Measurements from ENCODE around the gene POLD1. TPM values are rescaled to one million over a fixed set of nuclear protein-coding genes. Genes with fewer than 3 reads are reported as not detected.
"Not testable (repeated sequence)": the region's sequence is repeated elsewhere in the genome, so short reads cannot be mapped to it uniquely, and the experiment has no call there.

Gene POLD1
- total and polyA plus RNA-seq, 4 experiments from 2014 or later: 29.3 to 41.1 (median 35.6) TPM

- Mint-ChIP-seq H3K4me3 (peak overlapping the region; percentile 91 to 97 (median 94)), H3K27ac (peak overlapping the region; percentile 91 to 98 (median 94)), H3K27me3 (no peaks in the 10 kb centered on the region), H3K4me1 (peaks cover 22 to 40% (median 32%) of the 10 kb centered on the region in 4 donors), H3K36me3 (peaks cover 25 to 51% of the 10 kb centered on the region in 2 donors), H3K9me3 (peaks cover 0 to 9% (median 0%) of the 10 kb centered on the region in 8 donors)
- Histone ChIP-seq H3K4me3 (ENCODE audit: low read length in 2 of 2) (peak overlapping the region in 1 of 2 donors; percentile 38), H3K9me3 (ENCODE audit: control insufficient read depth in 1 of 2, low read length in 2 of 2) (no peaks in the 10 kb centered on the region), H3K4me1 (ENCODE audit: insufficient read depth, low read length) (peaks cover 16% of the 10 kb centered on the region), H3K27me3 (ENCODE audit: insufficient read depth, low read length) (no peaks in the 10 kb centered on the region), H3K27ac (ENCODE audit: low read depth, low read length) (peak overlapping the region; percentile 67), H3K36me3 (ENCODE audit: insufficient read depth, low read length) (peaks cover 37% of the 10 kb centered on the region)
- ChIA-PET POLR2A (ENCODE audit: partially characterized antibody) (interaction anchor here (0.6 to 4.1 kb wide), 9 partner anchors 14 to 128 kb away, joined by 3 to 28 read pairs (median 7); partner anchors contain the start of genes JOSD2 and KCNC3), CTCF (ENCODE audit: partially characterized antibody) (interaction anchor here (1.2 kb wide), 1 partner anchor 26 kb away, joined by 3 read pairs; no protein-coding TSS in a partner anchor)
- peak in 1 of 5 donors; percentile 17 for DNase-seq
- intact Hi-C loops (cut with micrococcal nuclease): loop anchor here (5.0 kb wide), 1 partner anchor 51 kb away; no protein-coding TSS in a partner anchor
These were observed 921 bp upstream of the POLD1 start for GRCh38 chr19:50383001-50383851.

GRCh38 chr19:50384685-50385535 lies 763 bp downstream of the POLD1 start:
- H3K27me3 Mint-ChIP-seq: no peaks in the 10 kb centered on the region
- no peak for DNase-seq
- H3K27me3 ChIP-seq (ENCODE audit: insufficient read depth, low read length): no peaks in the 10 kb centered on the region
- H3K27ac Mint-ChIP-seq: peak overlapping the region; percentile 66 to 98 (median 93)
- CTCF ChIA-PET (ENCODE audit: partially characterized antibody): no interaction called here
- peaks cover 20% of the 10 kb centered on the region for H3K36me3 ChIP-seq (ENCODE audit: insufficient read depth, low read length)
- POLR2A ChIA-PET (ENCODE audit: partially characterized antibody): interaction anchor here (0.9 to 4.1 kb wide), 8 partner anchors 9 to 126 kb away, joined by 3 to 28 read pairs (median 9); partner anchors contain the start of genes JOSD2 and NR1H2
- H3K9me3 ChIP-seq (ENCODE audit: control insufficient read depth in 1 of 2, low read length in 2 of 2): no peaks in the 10 kb centered on the region
- peak overlapping the region; percentile 64 for H3K27ac ChIP-seq (ENCODE audit: low read depth, low read length)
- peaks cover 16% of the 10 kb centered on the region for H3K4me1 ChIP-seq (ENCODE audit: insufficient read depth, low read length)
- H3K4me1 Mint-ChIP-seq: peaks cover 19 to 35% (median 29%) of the 10 kb centered on the region in 4 donors
- intact Hi-C loops (cut with micrococcal nuclease): loop anchor here (1.0 to 5.0 kb wide), 6 partner anchors 9 to 126 kb away; partner anchors contain the start of genes JOSD2 and NR1H2
- H3K9me3 Mint-ChIP-seq: peaks cover 0 to 8% (median 0%) of the 10 kb centered on the region in 8 donors
- H3K4me3 Mint-ChIP-seq: peak overlapping the region; percentile 91 to 97 (median 94)
- H3K36me3 Mint-ChIP-seq: peaks cover 14 to 43% of the 10 kb centered on the region in 2 donors
- peak overlapping the region; percentile 38 to 80 for H3K4me3 ChIP-seq (ENCODE audit: low read length in 2 of 2)

GRCh38 chr19:50387176-50387867 lies 3.2 kb downstream of the POLD1 start:
- POLR2A ChIA-PET (ENCODE audit: partially characterized antibody): interaction anchor here (1.4 to 4.1 kb wide), 2 partner anchors 29 to 124 kb away, joined by 5 to 28 read pairs; partner anchors contain the start of gene JOSD2
- peaks cover 16% of the 10 kb centered on the region for H3K4me1 ChIP-seq (ENCODE audit: insufficient read depth, low read length)
- H3K27me3 Mint-ChIP-seq: no peaks in the 10 kb centered on the region
- H3K9me3 Mint-ChIP-seq: peaks cover 0 to 6% (median 0%) of the 10 kb centered on the region in 8 donors
- peak overlapping the region in 2 of 8 donors; percentile 12 to 39 for H3K4me3 Mint-ChIP-seq
- H3K27ac Mint-ChIP-seq: peak overlapping the region in 2 of 7 donors; percentile 30 to 57
- H3K27me3 ChIP-seq (ENCODE audit: insufficient read depth, low read length): no peaks in the 10 kb centered on the region
- H3K36me3 Mint-ChIP-seq: peaks cover 5 to 26% of the 10 kb centered on the region in 2 donors
- peaks cover 19 to 35% (median 29%) of the 10 kb centered on the region in 4 donors for H3K4me1 Mint-ChIP-seq
- H3K9me3 ChIP-seq (ENCODE audit: control insufficient read depth in 1 of 2, low read length in 2 of 2): no peaks in the 10 kb centered on the region
- no peak overlapping the region for H3K4me3 ChIP-seq (ENCODE audit: low read length in 2 of 2)
- CTCF ChIA-PET (ENCODE audit: partially characterized antibody): interaction anchor here (1.4 to 1.9 kb wide), 2 partner anchors 30 to 73 kb away, joined by 4 to 10 read pairs; no protein-coding TSS in a partner anchor
- intact Hi-C loops (cut with micrococcal nuclease): no loop called here
- H3K27ac ChIP-seq (ENCODE audit: low read depth, low read length): no peak overlapping the region
- no peak for DNase-seq
- no peaks in the 10 kb centered on the region for H3K36me3 ChIP-seq (ENCODE audit: insufficient read depth, low read length)

GRCh38 chr19:50387868-50388245 lies 3.7 kb downstream of the POLD1 start:
- peaks cover 19 to 35% (median 29%) of the 10 kb centered on the region in 4 donors for H3K4me1 Mint-ChIP-seq
- peaks cover 16% of the 10 kb centered on the region for H3K4me1 ChIP-seq (ENCODE audit: insufficient read depth, low read length)
- no peaks in the 10 kb centered on the region for H3K36me3 ChIP-seq (ENCODE audit: insufficient read depth, low read length)
- H3K27ac ChIP-seq (ENCODE audit: low read depth, low read length): no peak overlapping the region
- H3K9me3 ChIP-seq (ENCODE audit: control insufficient read depth in 1 of 2, low read length in 2 of 2): no peaks in the 10 kb centered on the region
- CTCF ChIA-PET (ENCODE audit: partially characterized antibody): no interaction called here
- no peak for DNase-seq
- peak overlapping the region in 2 of 7 donors; percentile 30 to 57 for H3K27ac Mint-ChIP-seq
- no peaks in the 10 kb centered on the region for H3K27me3 ChIP-seq (ENCODE audit: insufficient read depth, low read length)
- peaks cover 0 to 6% (median 0%) of the 10 kb centered on the region in 8 donors for H3K9me3 Mint-ChIP-seq
- H3K36me3 Mint-ChIP-seq: peaks cover 8 to 25% of the 10 kb centered on the region in 2 donors
- H3K27me3 Mint-ChIP-seq: no peaks in the 10 kb centered on the region
- POLR2A ChIA-PET (ENCODE audit: partially characterized antibody): no interaction called here
- intact Hi-C loops (cut with micrococcal nuclease): no loop called here
- H3K4me3 Mint-ChIP-seq: peak overlapping the region in 2 of 8 donors; percentile 12 to 39
- H3K4me3 ChIP-seq (ENCODE audit: low read length in 2 of 2): no peak overlapping the region

GRCh38 chr19:50390295-50390694 lies 6.1 kb downstream of the POLD1 start:
- H3K27ac Mint-ChIP-seq; H3K27ac ChIP-seq (ENCODE audit: low read depth, low read length); H3K27me3 Mint-ChIP-seq; POLR2A ChIA-PET (ENCODE audit: partially characterized antibody); H3K4me3 ChIP-seq (ENCODE audit: low read length in 2 of 2); DNase-seq; H3K9me3 Mint-ChIP-seq; H3K4me3 Mint-ChIP-seq; H3K27me3 ChIP-seq (ENCODE audit: insufficient read depth, low read length); H3K4me1 ChIP-seq (ENCODE audit: insufficient read depth, low read length); intact Hi-C loops (cut with micrococcal nuclease); H3K36me3 ChIP-seq (ENCODE audit: insufficient read depth, low read length); H3K9me3 ChIP-seq (ENCODE audit: control insufficient read depth in 1 of 2, low read length in 2 of 2): not testable (repeated sequence)
- CTCF ChIA-PET (ENCODE audit: partially characterized antibody): interaction anchor here (0.6 to 0.7 kb wide), 2 partner anchors 70 to 434 kb away, joined by 3 to 4 read pairs; no protein-coding TSS in a partner anchor
- Mint-ChIP-seq H3K36me3 (peaks cover 15 to 17% of the 10 kb centered on the region in 2 donors), H3K4me1 (peaks cover 4 to 12% (median 8%) of the 10 kb centered on the region in 4 donors)

GRCh38 chr19:50390952-50391351 lies 6.8 kb downstream of the POLD1 start:
- Mint-ChIP-seq H3K36me3 (peaks cover 17 to 21% of the 10 kb centered on the region in 2 donors), H3K4me1 (peaks cover 2 to 12% (median 7%) of the 10 kb centered on the region in 4 donors)
- H3K27ac ChIP-seq (ENCODE audit: low read depth, low read length); H3K27ac Mint-ChIP-seq; H3K36me3 ChIP-seq (ENCODE audit: insufficient read depth, low read length); H3K4me3 ChIP-seq (ENCODE audit: low read length in 2 of 2); H3K4me1 ChIP-seq (ENCODE audit: insufficient read depth, low read length); H3K27me3 Mint-ChIP-seq; H3K27me3 ChIP-seq (ENCODE audit: insufficient read depth, low read length); CTCF ChIA-PET (ENCODE audit: partially characterized antibody); DNase-seq; H3K9me3 ChIP-seq (ENCODE audit: control insufficient read depth in 1 of 2, low read length in 2 of 2); H3K4me3 Mint-ChIP-seq; POLR2A ChIA-PET (ENCODE audit: partially characterized antibody); intact Hi-C loops (cut with micrococcal nuclease); H3K9me3 Mint-ChIP-seq: not testable (repeated sequence)

All from CD4-positive, alpha-beta memory T cell (primary cell).